Neural progenitor cell (in vitro differentiated cells): ENCODE data around the gene POU2AF1. TPM values are rescaled to one million over a fixed set of nuclear protein-coding genes. Genes with fewer than 3 reads are reported as not detected.
"Not testable (repeated sequence)": the region's sequence is repeated elsewhere in the genome, so short reads cannot be mapped to it uniquely, and the experiment has no call there.

Experiments
- DNase-seq: peaks from one replicate; pipeline ENCODE4 v3.0.0-alpha.2; 2016; ENCODE audit warnings: low spot score
- H2AFZ ChIP-seq: fragments of 200-600 bp; sonication (generic); replicated peaks from 2 replicates; pipeline ENCODE4 v1.6.1; 2016; ENCODE audit warnings: antibody characterized with exemption
- H3F3A ChIP-seq: fragments of 200-600 bp; sonication (generic); 2 replicates; pipeline ENCODE4 v1.6.1; 2016; ENCODE audit warnings: antibody characterized with exemption, low read depth
- H3K27ac ChIP-seq: fragments of 200-600 bp; sonication (generic); 2 replicates; pipeline ENCODE4 v1.5.1; 2016; ENCODE audit warnings: mild to moderate bottlenecking
- H3K27me3 ChIP-seq: fragments of 200-600 bp; sonication (generic); 2 replicates; pipeline ENCODE4 v1.6.1; 2016; ENCODE audit warnings: mild to moderate bottlenecking, moderate library complexity
- H3K36me3 ChIP-seq: fragments of 200-600 bp; sonication (generic); 2 replicates; pipeline ENCODE4 v1.5.1; 2016
- H3K4me1 ChIP-seq: fragments of 200-600 bp; sonication (generic); 2 replicates; pipeline ENCODE4 v1.6.1; 2016; ENCODE audit warnings: mixed run types
- H3K4me2 ChIP-seq: fragments of 200-600 bp; sonication (generic); 2 replicates; pipeline ENCODE4 v1.6.1; 2016
- H3K4me3 ChIP-seq: fragments of 200-600 bp; sonication (generic); 2 replicates; pipeline ENCODE4 v1.5.1; 2016
- H3K79me2 ChIP-seq: fragments of 200-600 bp; sonication (generic); 2 replicates; pipeline ENCODE4 v1.6.1; 2016; ENCODE audit warnings: low read depth
- H3K9ac ChIP-seq: fragments of 200-600 bp; sonication (generic); 2 replicates; pipeline ENCODE4 v1.6.1; 2016
- H3K9me3 ChIP-seq: fragments of 200-600 bp; sonication (generic); 2 replicates; pipeline ENCODE4 v1.5.1; 2016; ENCODE audit warnings: low read depth
- H4K20me1 ChIP-seq: fragments of 200-600 bp; sonication (generic); 2 replicates; pipeline ENCODE4 v1.6.1; 2016; ENCODE audit warnings: low read depth
- H3K27ac Mint-ChIP-seq: 3 replicates; pipeline ENCODE4 v1.8.0; 2021; ENCODE audit warnings: mixed read lengths
- H3K27me3 Mint-ChIP-seq: 2 replicates; pipeline ENCODE4 v1.8.0; 2022; ENCODE audit warnings: low read depth, mild to moderate bottlenecking, inconsistent platforms, moderate library complexity, mixed read lengths; ENCODE audit not compliant: insufficient read depth
- H3K36me3 Mint-ChIP-seq: 3 replicates; pipeline ENCODE4 v1.8.0; 2021; ENCODE audit warnings: mixed read lengths
- H3K4me1 Mint-ChIP-seq: 3 replicates; pipeline ENCODE4 v1.8.0; 2021; ENCODE audit warnings: mixed read lengths
- H3K4me3 Mint-ChIP-seq: 3 replicates; pipeline ENCODE4 v1.8.0; 2021; ENCODE audit warnings: mild to moderate bottlenecking, moderate library complexity, mixed read lengths
- H3K9me3 Mint-ChIP-seq: 3 replicates; pipeline ENCODE4 v1.8.0; 2020; ENCODE audit warnings: mixed read lengths
- EZH2 ChIP-seq: fragments of 200-600 bp; sonication (generic); IDR thresholded peaks from 2 replicates; pipeline ENCODE4 v1.6.1; 2017; ENCODE audit warnings: antibody characterized with exemption, mild to moderate bottlenecking, moderate library complexity
- EZH2phosphoT487 ChIP-seq: fragments of 200-600 bp; sonication (generic); IDR thresholded peaks from 2 replicates; pipeline ENCODE4 v1.6.1; 2017; ENCODE audit warnings: antibody characterized with exemption
- total RNA-seq: library from RNA; depleted of rRNA; stranded (reverse); fragments of >200 nt; gene quantifications from 2 replicates; pipeline ENCODE4 v1.2.3, GENCODE V29; 2015; ENCODE audit warnings: low replicate concordance
- TF ChIP-seq, protein P1 (sequence below): fragments of 200-600 bp; sonication (generic); IDR thresholded peaks from 2 replicates; pipeline ENCODE4 v1.5.1; 2017; ENCODE audit warnings: antibody characterized with exemption, mild to moderate bottlenecking

Gene POU2AF1
- total RNA-seq, 1 donor from 2014 or later = not detected

DNA sequence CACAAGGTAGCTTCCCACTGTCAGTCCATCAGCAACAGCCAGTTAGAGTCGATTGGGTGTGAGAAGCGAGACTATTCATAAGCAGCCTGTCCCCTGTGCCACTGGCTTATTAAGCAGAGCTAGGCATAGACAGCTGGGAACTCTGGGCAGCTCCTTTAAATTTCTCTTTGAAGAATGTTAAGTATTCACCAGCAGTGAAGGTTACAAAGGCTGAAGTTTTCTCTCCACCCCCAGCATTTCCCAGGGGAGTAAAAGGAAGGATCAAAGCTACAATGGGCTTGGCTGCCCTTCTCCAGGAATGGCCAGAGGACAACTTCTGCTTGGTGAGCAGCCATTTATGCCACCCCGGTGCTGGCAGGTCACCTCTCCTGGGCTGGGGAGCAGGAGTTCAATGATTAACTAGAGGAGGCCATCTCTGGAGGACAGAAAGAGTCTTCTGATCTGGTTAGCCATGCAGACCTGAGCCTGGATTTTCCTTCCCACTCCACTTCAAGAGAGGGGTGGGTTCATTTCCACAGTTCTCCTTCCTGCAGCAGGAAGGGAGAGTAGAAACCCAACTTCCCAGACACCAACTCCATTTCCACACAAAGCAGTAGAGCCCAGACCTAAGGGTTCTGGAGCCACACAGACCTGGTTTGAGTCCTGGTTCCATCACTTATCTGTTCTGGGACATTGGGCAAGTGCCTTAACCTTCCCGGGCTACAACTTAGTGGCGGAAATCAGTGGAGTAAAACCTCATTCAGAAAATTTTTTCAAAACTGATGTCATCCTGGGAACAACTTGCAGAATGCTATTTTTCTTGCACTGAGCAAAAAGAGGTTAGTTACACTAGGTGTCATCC lies 58.1 kb downstream of the POU2AF1 start:
- H3K9me3 Mint-ChIP-seq = peaks cover 1% of the 10 kb centered on the region
- Histone ChIP-seq H2AFZ (peak overlapping the region; percentile 3), H3K36me3 (no peaks in the 10 kb centered on the region), H3K27me3 (no peaks in the 10 kb centered on the region), H3K9me3 (no peaks in the 10 kb centered on the region), H3K27ac (no peak overlapping the region), H3K4me3 (no peak overlapping the region), H3F3A (no peaks in the 10 kb centered on the region), H3K9ac (no peak overlapping the region), H3K4me2 (no peak overlapping the region), H4K20me1 (no peaks in the 10 kb centered on the region), H3K4me1 (no peaks in the 10 kb centered on the region), H3K79me2 (no peaks in the 10 kb centered on the region)
- H3K4me3 Mint-ChIP-seq = no peak overlapping the region
- TF ChIP-seq EZH2 = no peak
- no peak for TF ChIP-seq EZH2phosphoT487
- TF ChIP-seq, protein P1, sequence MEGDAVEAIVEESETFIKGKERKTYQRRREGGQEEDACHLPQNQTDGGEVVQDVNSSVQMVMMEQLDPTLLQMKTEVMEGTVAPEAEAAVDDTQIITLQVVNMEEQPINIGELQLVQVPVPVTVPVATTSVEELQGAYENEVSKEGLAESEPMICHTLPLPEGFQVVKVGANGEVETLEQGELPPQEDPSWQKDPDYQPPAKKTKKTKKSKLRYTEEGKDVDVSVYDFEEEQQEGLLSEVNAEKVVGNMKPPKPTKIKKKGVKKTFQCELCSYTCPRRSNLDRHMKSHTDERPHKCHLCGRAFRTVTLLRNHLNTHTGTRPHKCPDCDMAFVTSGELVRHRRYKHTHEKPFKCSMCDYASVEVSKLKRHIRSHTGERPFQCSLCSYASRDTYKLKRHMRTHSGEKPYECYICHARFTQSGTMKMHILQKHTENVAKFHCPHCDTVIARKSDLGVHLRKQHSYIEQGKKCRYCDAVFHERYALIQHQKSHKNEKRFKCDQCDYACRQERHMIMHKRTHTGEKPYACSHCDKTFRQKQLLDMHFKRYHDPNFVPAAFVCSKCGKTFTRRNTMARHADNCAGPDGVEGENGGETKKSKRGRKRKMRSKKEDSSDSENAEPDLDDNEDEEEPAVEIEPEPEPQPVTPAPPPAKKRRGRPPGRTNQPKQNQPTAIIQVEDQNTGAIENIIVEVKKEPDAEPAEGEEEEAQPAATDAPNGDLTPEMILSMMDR = no peak
- no peaks in the 10 kb centered on the region for H3K36me3 Mint-ChIP-seq
- H3K27me3 Mint-ChIP-seq = peaks cover 2% of the 10 kb centered on the region
- no peak overlapping the region for H3K27ac Mint-ChIP-seq
- DNase-seq = peak; percentile 15
- H3K4me1 Mint-ChIP-seq = peaks cover 30% of the 10 kb centered on the region

DNA sequence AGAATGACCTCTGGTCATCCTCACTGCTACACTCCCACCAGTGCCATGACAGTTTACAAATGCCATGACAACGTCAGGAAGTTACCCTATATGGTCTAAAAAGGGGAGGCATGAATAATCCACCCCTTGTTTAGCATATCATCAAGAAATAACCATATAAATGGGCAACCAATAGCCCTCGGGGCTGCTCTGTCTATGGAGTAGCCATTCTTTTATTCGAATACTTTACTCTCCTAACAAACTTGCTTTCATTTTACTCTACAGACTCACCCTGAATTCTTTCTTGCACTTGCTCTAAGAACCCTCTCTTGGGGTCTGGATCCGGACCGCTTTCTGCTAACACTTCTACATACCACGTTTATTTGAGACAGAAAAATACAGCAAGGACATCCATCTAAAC lies 58.9 kb downstream of the POU2AF1 start:
- not testable (repeated sequence) for H3K4me3 ChIP-seq, H3K4me2 ChIP-seq, H3K9ac ChIP-seq, H3F3A ChIP-seq, H3K4me1 ChIP-seq, H3K9me3 Mint-ChIP-seq, H3K36me3 ChIP-seq, H3K27ac ChIP-seq, H3K4me3 Mint-ChIP-seq, H3K36me3 Mint-ChIP-seq, H3K9me3 ChIP-seq, H3K27me3 ChIP-seq, H4K20me1 ChIP-seq, H3K79me2 ChIP-seq, H3K27me3 Mint-ChIP-seq, DNase-seq, H2AFZ ChIP-seq
- peak overlapping the region; percentile 65 for H3K27ac Mint-ChIP-seq
- H3K4me1 Mint-ChIP-seq = peaks cover 30% of the 10 kb centered on the region

DNA sequence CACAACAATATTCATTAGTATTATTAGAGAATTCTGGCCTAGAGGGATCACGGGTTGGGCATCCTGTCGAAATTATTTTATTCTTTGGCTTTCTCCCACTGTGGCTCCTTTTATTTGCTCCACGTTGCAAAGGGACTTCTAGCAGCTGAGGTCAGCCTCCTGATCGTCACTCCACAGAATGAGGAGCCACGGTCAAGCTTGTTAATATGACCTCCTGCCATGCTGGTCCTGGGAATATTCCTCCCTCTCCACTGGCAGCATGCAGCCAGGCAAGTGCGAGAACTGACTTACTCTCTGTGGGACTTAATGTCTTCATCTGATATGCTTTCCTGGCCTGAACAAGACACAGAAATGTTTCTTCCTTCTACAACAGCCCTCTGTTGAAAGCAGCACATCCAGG lies 59.8 kb downstream of the POU2AF1 start:
- Histone ChIP-seq H3K27me3 (no peaks in the 10 kb centered on the region), H3K4me1 (no peaks in the 10 kb centered on the region), H4K20me1 (no peaks in the 10 kb centered on the region), H3K79me2 (no peaks in the 10 kb centered on the region), H3K27ac (no peak overlapping the region), H3K4me3 (no peak overlapping the region), H3K9ac (no peak overlapping the region), H2AFZ (no peak overlapping the region), H3F3A (no peaks in the 10 kb centered on the region), H3K36me3 (no peaks in the 10 kb centered on the region), H3K9me3 (no peaks in the 10 kb centered on the region), H3K4me2 (no peak overlapping the region)
- peaks cover 8% of the 10 kb centered on the region for H3K9me3 Mint-ChIP-seq
- H3K27ac Mint-ChIP-seq = no peak overlapping the region
- H3K27me3 Mint-ChIP-seq = peaks cover 5% of the 10 kb centered on the region
- DNase-seq = no peak
- H3K4me3 Mint-ChIP-seq = no peak overlapping the region
- TF ChIP-seq EZH2 = no peak
- TF ChIP-seq, protein P1 = no peak
- TF ChIP-seq EZH2phosphoT487 = no peak
- H3K36me3 Mint-ChIP-seq = no peaks in the 10 kb centered on the region
- H3K4me1 Mint-ChIP-seq = peaks cover 28% of the 10 kb centered on the region

DNA sequence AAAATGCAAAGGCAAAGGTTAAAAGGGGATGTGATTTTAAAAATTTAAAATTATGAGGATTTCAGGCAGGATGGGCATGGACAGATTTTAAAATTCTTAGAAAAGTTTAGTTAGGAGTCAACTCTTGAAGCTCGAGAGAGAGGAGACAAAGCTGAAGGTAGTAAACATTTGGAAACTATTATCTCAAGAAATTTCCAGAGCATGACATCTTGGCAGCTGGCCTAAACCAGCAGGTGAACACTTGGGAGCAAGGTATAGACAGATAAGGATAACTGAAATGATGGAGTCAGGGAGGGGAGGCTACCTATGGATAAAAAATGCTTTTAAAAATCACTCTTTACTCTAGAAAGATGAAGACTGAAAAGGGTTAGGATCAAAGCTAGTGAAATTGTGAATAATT lies 67.0 kb downstream of the POU2AF1 start:
- Histone ChIP-seq H3F3A (no peaks in the 10 kb centered on the region), H3K9me3 (no peaks in the 10 kb centered on the region), H3K27ac (no peak overlapping the region), H3K4me3 (no peak overlapping the region), H3K4me1 (no peaks in the 10 kb centered on the region), H3K27me3 (no peaks in the 10 kb centered on the region), H3K9ac (no peak overlapping the region), H3K4me2 (no peak overlapping the region), H2AFZ (no peak overlapping the region), H3K36me3 (no peaks in the 10 kb centered on the region), H3K79me2 (no peaks in the 10 kb centered on the region), H4K20me1 (no peaks in the 10 kb centered on the region)
- no peak overlapping the region for H3K27ac Mint-ChIP-seq
- peaks cover 10% of the 10 kb centered on the region for H3K9me3 Mint-ChIP-seq
- peaks cover 13% of the 10 kb centered on the region for H3K27me3 Mint-ChIP-seq
- TF ChIP-seq, protein P1 = no peak
- TF ChIP-seq EZH2 (no peak), EZH2phosphoT487 (no peak)
- no peak overlapping the region for H3K4me3 Mint-ChIP-seq
- DNase-seq = no peak
- no peaks in the 10 kb centered on the region for H3K4me1 Mint-ChIP-seq
- H3K36me3 Mint-ChIP-seq = no peaks in the 10 kb centered on the region
